ENCODE measurements around the gene CSNK1G3. TPM values are rescaled to one million over a fixed set of nuclear protein-coding genes. Genes with fewer than 3 reads are reported as not detected.
A peak's percentile ranks its signal among the peaks of the same experiment; 100 is the strongest.

CSNK1G3 gene
- total and polyA plus RNA-seq, 2 experiments from 2014 or later = 19.6 to 65.1 TPM

GRCh38 chr5:123540534-123540933 lies 28.6 kb downstream of the CSNK1G3 start:
- H3K27me3 ChIP-seq (ENCODE audit: insufficient read depth) = no peaks in the 10 kb centered on the region
- 0 out of 2 replicates have a peak, but pooled peaks cover 2% of the 10 kb centered on the region for H4K20me1 ChIP-seq (replicated peaks; ENCODE audit: insufficient read depth)
- H2AFZ ChIP-seq = no peak overlapping the region
- H3K9me2 ChIP-seq (ENCODE audit: insufficient read depth) = no peaks in the 10 kb centered on the region
- Mint-ChIP-seq H3K27me3 (ENCODE audit: insufficient read depth, low read depth, poor library complexity) (peaks cover 3% of the 10 kb centered on the region), H3K9me3 (peaks cover 3% of the 10 kb centered on the region; the same call in 1 of the 3 replicates), H3K36me3 (ENCODE audit: low read depth) (peaks cover 7% of the 10 kb centered on the region; the same call in 2 of the 3 replicates), H3K4me3 (no peak overlapping the region), H3K27ac (no peak overlapping the region), H3K4me1 (peaks cover 23% of the 10 kb centered on the region)
- H3K4me2 ChIP-seq = no peak overlapping the region
- DNase-seq (ENCODE audit: low spot score) = no peak
- H3K27ac ChIP-seq (ENCODE audit: low read depth) = no peak overlapping the region
- no peak for TF ChIP-seq ZNF331 (CRISPR knock-in tag; IDR thresholded peaks at IDR 0.05; ENCODE audit: low read depth)
- TF ChIP-seq EZH2 (IDR thresholded peaks at IDR 0.05; ENCODE audit: low read depth, unreplicated experiment) = no peak
- TF ChIP-seq REST (IDR thresholded peaks at IDR 0.05; ENCODE audit: unreplicated experiment) = no peak
- no peak for ATAC-seq
- H3K79me2 ChIP-seq (replicated peaks; ENCODE audit: insufficient read depth) = peaks cover 99% of the 10 kb centered on the region
- no peaks in the 10 kb centered on the region for H3K36me3 ChIP-seq (ENCODE audit: insufficient read depth)
- no peaks in the 10 kb centered on the region; the same call in 1 of the 2 replicates for H3K4me1 ChIP-seq (ENCODE audit: insufficient read depth)
- H3K4me3 ChIP-seq = no peak overlapping the region
- no peaks in the 10 kb centered on the region for H3F3A ChIP-seq (replicated peaks; ENCODE audit: low read depth)

- no peaks in the 10 kb centered on the region for H3F3A ChIP-seq (replicated peaks; ENCODE audit: low read depth)
- H3K4me1 ChIP-seq (ENCODE audit: insufficient read depth) = no peaks in the 10 kb centered on the region
- no peaks in the 10 kb centered on the region for H3K36me3 ChIP-seq (ENCODE audit: insufficient read depth)
- no peak overlapping the region for H3K4me2 ChIP-seq
- Mint-ChIP-seq H3K36me3 (ENCODE audit: low read depth) (peaks cover 10% of the 10 kb centered on the region; the same call in 2 of the 3 replicates), H3K27me3 (ENCODE audit: insufficient read depth, low read depth, poor library complexity) (peaks cover 3% of the 10 kb centered on the region), H3K27ac (peak overlapping the region; percentile 30; the same call in 1 of the 2 replicates), H3K9me3 (peaks cover 3% of the 10 kb centered on the region; the same call in 1 of the 3 replicates), H3K4me1 (peaks cover 16% of the 10 kb centered on the region), H3K4me3 (no peak overlapping the region)
- no peak overlapping the region for H2AFZ ChIP-seq
- DNase-seq (ENCODE audit: low spot score) (no peak), ATAC-seq (peak; percentile 28; the same call in 1 of the 3 replicates)
- H3K9me2 ChIP-seq (ENCODE audit: insufficient read depth) = no peaks in the 10 kb centered on the region
- peaks cover 86% of the 10 kb centered on the region for H3K79me2 ChIP-seq (replicated peaks; ENCODE audit: insufficient read depth)
- H3K27me3 ChIP-seq (ENCODE audit: insufficient read depth) = no peaks in the 10 kb centered on the region
- H4K20me1 ChIP-seq (replicated peaks; ENCODE audit: insufficient read depth) = 0 out of 2 replicates have a peak, but pooled peaks cover 5% of the 10 kb centered on the region
- no peak overlapping the region for H3K4me3 ChIP-seq
- no peak overlapping the region for H3K27ac ChIP-seq (ENCODE audit: low read depth)
- TF ChIP-seq CTCF (conservative IDR thresholded peaks at IDR 0.05; ENCODE audit: low read depth in 2 of 2) (no peak), CREB1 (CRISPR knock-in tag; IDR thresholded peaks at IDR 0.05; ENCODE audit: low read depth) (no peak), EZH2phosphoT487 (IDR thresholded peaks at IDR 0.05; ENCODE audit: unreplicated experiment) (no peak), ETS1 (IDR thresholded peaks at IDR 0.05) (no peak), JUNB (IDR thresholded peaks at IDR 0.05; ENCODE audit: unreplicated experiment) (no peak), ZNF462 (CRISPR knock-in tag; IDR thresholded peaks at IDR 0.05) (no peak)
These were observed 31.5 kb downstream of the CSNK1G3 start for GRCh38 chr5:123543438-123543837.
